Measurements from ENCODE around the gene YIPF3.

GRCh38 chr6:43510827-43511163 lies 5.9 kb downstream of the YIPF3 start:
- TF ChIP-seq GLIS3 (CRISPR knock-in tag; IDR thresholded peaks at IDR 0.05) (no peak), ARNTL (CRISPR knock-in tag; IDR thresholded peaks at IDR 0.05; ENCODE audit: borderline replicate concordance, low read depth) (no peak), ZNF8 (CRISPR knock-in tag; IDR thresholded peaks at IDR 0.05) (no peak), CSRNP3 (CRISPR knock-in tag; IDR thresholded peaks at IDR 0.05) (no peak), CREB5 (CRISPR knock-in tag; IDR thresholded peaks at IDR 0.05; ENCODE audit: low read depth) (no peak), TCF4 (CRISPR knock-in tag; IDR thresholded peaks at IDR 0.05; ENCODE audit: borderline replicate concordance) (no peak), ZNF70 (CRISPR knock-in tag; IDR thresholded peaks at IDR 0.05) (no peak)

Measured in SK-N-SH treated with all-trans-retinoic acid at 6 μM for 48 hours (cell line).